Measurements from ENCODE around the gene MRPL49.

Gene MRPL49

DNA sequence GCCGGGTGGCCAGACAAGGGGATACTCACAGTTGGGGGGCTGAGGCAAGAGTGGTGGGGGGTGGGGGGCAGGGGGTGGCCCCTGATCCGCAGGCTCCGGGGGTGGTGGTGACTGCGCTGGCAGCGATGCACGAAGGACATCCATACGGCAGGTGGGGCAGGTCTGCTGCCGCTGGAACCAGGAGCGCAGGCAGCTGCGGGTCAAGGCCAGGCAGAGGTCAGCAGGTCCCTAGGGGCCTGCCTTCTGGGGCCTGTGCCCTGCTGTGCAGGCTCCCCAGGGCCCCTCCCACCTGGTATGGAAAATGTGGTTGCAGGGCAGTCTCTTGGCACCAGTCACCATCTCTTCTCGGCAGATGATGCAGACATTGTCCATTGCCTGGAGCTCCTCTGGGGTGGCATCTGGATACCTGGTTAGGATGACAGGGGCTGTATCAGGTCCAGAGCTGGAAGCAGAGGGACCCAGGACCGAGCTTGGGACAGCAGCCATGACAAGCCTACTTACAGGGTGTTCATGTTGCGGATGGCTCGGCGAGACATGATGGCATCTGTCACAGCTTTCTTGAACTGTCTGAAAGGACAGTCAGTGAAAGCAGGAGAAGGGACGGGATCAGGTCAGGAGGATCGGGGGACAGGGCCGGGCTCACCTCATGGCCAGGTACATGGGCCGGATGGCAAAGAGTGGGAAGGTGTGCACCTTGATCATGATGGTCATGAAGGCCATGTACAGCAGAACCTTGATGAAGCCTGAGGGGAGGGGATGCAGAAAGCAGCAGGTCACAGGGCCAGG lies 8.7 kb downstream of the MRPL49 start:
- TF ChIP-seq CTCF (IDR thresholded peaks at IDR 0.05; ENCODE audit: low read depth, low read length, missing control alignments) = no peak
- DNase-seq (ENCODE audit: extremely low read depth, low read depth) = no peak
- no peak overlapping the region for H3K4me3 ChIP-seq (replicated peaks; ENCODE audit: low read depth, low read length)

DNA sequence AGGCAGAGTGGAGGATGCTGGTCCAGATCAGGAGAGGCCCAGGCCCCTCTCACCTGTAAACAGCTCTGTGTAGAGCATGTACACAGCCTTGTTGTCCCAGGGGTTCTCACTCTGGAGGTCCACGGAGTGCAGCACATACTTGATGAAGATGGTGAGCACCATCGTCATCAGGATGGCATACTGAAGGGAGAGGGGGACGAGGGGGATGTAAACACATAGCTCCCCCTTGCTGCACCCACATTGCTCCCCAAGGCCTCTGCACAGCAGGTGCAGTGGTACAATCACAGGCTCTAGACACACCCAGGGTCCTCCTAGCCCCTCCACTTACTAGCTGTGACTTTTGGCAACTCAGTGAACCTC lies 9.3 kb downstream of the MRPL49 start:
- no peak for DNase-seq (ENCODE audit: extremely low read depth, low read depth)
- no peak for TF ChIP-seq CTCF (IDR thresholded peaks at IDR 0.05; ENCODE audit: low read depth, low read length, missing control alignments)
- no peak overlapping the region for H3K4me3 ChIP-seq (replicated peaks; ENCODE audit: low read depth, low read length)

GRCh38 chr11:65131895-65132237 lies 9.7 kb downstream of the MRPL49 start:
- H3K4me3 ChIP-seq (replicated peaks; ENCODE audit: low read depth, low read length) = no peak overlapping the region
- TF ChIP-seq CTCF (IDR thresholded peaks at IDR 0.05; ENCODE audit: low read depth, low read length, missing control alignments) = no peak
- no peak for DNase-seq (ENCODE audit: extremely low read depth, low read depth)

DNA sequence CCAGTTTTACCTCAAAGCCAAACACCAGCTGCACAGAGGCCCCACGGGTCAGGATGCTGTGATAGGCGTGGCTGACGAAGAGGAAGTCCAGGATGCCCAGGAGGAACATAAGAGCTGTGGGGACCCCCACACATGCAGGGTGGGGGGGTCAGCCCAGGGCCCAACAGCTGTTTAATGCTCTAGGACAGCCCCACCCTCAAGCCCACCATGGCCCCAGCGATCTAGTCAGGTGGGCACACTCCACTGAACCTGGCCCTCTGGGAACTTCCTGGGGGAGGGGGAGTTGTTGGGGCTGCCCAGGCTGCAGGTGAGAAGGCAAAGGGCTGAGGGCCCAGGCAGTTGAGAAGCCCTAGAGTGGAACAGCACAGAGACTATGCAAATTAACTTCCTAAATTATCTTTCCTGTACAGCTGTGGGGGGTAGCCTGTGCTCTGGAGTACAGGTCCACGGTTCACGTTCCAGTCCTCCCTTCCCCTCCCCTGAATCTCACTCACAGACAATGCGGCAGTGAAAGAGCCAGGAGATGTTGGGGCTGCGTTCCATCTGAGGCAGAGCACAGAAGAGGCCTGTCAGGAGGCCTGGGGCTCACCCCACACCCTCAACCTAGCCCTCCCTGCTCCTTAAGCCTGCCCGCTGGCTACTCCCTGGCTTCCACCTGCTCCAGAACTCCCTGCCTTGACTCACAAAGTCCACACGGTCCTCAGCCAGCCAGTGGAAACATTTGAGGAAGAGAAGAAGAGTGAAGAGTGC lies 10.3 kb downstream of the MRPL49 start:
- no peak for DNase-seq (ENCODE audit: extremely low read depth, low read depth)

GRCh38 chr11:65132988-65133700 lies 11.0 kb downstream of the MRPL49 start:
- no peak for TF ChIP-seq CTCF (IDR thresholded peaks at IDR 0.05; ENCODE audit: low read depth, low read length, missing control alignments)
- DNase-seq (ENCODE audit: extremely low read depth, low read depth) = no peak
- peak overlapping the region; percentile 93 for H3K4me3 ChIP-seq (replicated peaks; ENCODE audit: low read depth, low read length)

More for the DNA sequence above, 10.3 kb downstream of the MRPL49 start:
- peak overlapping the region; percentile 93 for H3K4me3 ChIP-seq (replicated peaks; ENCODE audit: low read depth, low read length)
- TF ChIP-seq CTCF (IDR thresholded peaks at IDR 0.05; ENCODE audit: low read depth, low read length, missing control alignments) = no peak

DNA sequence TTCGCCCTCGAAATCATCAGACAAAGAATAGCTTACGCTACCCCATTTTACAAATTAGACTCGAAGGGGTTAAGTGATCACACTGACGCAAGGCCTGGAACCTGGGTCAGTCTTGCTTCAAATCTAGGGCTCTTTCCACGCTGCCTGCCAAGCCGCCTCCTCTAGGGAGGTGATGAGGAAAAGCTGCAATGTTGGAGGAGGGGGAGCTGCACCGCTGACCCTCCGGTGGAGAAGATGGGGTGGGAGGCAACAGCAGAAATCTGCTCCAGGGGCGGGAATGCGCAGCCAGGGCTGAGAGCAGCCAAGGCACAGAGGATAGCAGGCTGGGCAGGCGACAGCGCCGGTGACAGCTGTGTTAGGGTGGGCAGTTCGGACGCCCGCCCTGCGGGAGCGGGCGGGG lies 11.6 kb downstream of the MRPL49 start:
- no peak for TF ChIP-seq CTCF (IDR thresholded peaks at IDR 0.05; ENCODE audit: low read depth, low read length, missing control alignments)
- H3K4me3 ChIP-seq (replicated peaks; ENCODE audit: low read depth, low read length) = peak overlapping the region; percentile 93
- no peak for DNase-seq (ENCODE audit: extremely low read depth, low read depth)
